LNCAP (cell line): ENCODE data around the gene ECI2.

Source experiments
- TF ChIP-seq, protein P1 (sequence below): fragments of 450-650 bp; IDR thresholded peaks from 2 replicates; pipeline ENCODE4 v1.5.1; 2017; ENCODE audit warnings: mild to moderate bottlenecking

ECI2 gene

DNA sequence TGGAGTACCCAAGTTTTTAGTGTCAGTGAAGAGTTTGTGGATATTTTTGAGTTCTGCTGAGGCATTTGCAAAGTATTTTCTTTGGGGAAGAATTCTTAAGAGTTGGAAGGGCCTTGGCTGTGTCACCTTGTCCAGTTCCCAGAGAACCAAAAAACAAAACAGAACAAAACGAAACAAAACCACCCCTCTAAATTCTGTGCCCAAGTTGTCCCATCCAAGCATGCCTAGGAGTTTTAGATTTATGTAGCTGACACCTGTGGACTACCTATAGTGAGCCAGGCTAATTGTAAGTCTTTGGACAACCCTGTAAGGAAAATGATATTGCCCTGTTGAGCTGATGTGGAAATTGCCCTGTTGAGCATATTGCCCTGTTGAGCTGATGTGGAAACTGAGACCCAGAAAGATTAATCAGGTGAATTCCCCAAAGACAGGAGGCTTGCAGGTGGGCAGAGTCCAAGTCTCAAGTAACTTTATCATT is 1.0 kb upstream of the ECI2 start:
- TF ChIP-seq, protein P1, sequence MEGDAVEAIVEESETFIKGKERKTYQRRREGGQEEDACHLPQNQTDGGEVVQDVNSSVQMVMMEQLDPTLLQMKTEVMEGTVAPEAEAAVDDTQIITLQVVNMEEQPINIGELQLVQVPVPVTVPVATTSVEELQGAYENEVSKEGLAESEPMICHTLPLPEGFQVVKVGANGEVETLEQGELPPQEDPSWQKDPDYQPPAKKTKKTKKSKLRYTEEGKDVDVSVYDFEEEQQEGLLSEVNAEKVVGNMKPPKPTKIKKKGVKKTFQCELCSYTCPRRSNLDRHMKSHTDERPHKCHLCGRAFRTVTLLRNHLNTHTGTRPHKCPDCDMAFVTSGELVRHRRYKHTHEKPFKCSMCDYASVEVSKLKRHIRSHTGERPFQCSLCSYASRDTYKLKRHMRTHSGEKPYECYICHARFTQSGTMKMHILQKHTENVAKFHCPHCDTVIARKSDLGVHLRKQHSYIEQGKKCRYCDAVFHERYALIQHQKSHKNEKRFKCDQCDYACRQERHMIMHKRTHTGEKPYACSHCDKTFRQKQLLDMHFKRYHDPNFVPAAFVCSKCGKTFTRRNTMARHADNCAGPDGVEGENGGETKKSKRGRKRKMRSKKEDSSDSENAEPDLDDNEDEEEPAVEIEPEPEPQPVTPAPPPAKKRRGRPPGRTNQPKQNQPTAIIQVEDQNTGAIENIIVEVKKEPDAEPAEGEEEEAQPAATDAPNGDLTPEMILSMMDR, result no peak

DNA sequence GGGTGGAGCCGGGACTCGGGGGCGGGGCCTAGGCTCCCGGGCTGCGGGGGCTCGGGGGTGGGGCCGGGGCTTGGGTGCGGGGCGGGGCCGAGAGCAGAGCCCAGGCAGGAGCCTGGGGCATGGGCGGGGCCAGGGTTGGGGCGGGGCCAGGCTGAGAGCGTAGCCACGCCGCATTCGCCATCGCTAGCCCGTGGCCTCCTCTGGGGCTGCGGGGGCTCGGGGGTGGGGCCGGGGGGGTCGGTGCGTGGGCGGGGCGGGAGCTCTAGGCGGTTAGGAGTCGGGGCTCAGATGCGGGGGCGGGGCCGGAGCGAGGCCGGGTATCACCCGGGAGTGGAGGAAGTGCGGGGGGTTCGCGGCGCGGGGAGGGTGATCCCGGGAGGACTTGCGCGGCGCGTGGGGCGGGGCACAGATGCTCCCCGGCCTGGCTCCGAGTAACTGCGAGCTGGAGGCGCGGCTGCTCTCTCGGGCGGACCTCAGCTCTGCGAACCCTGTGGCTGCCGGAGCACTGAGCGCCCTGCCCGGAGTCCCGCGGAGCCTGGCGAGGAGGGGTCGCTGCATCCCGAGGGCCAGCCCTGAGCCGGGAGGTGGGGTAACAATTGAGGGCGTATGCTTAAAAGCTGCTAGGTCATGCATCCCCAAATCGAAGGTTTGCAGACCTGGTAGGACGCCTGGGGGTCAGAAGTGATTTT is 434 bp upstream of the ECI2 start:
- TF ChIP-seq, protein P1, result no peak

GRCh38 chr6:4133941-4134838 is 1.2 kb downstream of the ECI2 start:
- TF ChIP-seq, protein P1, result no peak

DNA sequence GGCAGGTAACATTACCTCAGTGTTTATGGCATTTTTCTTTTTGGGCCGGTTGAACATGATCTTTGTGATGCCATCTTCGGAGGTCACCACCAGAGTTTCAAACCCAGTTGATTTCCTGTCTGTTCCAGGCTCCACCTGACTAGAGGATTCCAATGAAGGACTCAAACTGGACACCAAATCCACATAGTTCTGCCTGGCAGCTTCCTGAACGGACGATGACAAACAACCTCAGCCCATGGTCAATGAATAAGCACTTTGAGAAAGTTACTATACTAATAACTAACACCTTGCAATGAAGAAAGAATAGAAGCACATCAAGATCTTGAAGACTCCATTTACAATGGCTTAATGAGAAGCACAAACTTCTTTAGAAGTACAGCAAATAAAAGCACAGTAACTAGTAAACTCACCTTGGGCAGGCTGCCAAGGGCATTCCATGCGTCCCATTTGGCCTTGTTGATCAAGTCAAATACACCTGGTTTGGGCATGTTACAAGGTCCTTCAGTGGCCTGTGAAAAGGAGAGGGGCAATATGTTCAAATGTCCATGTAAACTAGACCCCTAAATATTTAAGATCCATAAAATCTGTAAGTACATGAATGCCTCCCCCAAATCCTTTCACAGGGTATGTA is 4.9 kb downstream of the ECI2 start:
- TF ChIP-seq, protein P1, result no peak

DNA sequence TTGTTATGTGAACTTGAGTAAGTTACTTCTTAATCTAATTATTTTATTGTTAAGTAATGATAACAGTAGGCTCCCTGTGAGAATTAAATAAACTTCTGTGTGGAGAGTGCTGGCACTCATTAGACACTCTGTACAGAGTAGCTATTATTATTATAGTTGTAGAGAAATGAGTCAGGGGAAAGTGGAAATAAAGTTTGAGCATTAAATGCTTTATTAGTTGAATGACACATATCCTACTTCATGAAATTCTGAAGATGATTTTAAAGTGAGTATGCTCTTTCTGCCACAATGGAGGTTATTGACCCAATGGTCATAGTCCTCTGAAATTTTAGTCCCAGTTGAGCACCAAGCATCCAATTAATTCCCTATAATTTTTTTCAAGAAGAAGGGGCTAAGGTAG is 5.9 kb downstream of the ECI2 start:
- TF ChIP-seq, protein P1, result no peak

DNA sequence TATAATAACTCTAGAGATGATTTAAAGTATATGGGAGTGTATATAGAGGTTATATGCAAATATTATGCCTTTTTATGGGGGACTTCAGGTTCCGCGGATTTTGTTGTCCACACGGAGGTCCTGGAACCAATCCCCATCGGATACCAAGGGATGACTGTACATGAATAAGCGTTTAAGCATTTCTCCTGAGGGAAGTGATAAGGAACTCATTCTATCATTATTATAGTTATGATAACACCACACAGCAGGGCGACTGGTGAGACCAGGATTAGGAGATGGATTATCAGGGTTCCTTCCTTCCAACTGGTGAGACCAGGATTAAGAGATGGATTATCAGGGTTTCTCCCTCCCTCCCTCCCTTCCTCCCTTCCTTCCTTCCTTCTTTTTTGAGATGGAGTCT is 6.6 kb downstream of the ECI2 start:
- TF ChIP-seq, protein P1, result no peak

DNA sequence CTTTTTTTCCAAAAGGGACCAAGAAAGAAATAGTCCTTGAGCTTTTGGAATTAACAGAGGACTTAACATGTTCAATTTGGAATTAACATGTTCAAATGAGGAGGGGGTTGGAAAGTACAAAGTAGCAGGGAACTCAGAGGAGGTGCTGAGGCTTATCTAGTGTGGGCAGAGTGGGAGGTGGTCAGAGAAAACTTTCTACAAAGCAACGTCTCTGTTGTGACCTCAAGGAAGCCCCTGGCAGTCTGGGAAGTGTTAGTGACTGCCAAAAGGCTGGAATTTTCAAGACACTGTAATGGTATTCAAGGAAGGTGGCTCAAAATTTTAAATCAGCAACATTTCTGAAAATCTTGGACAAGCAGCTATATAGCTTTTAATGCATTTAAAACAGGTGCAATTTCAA is 7.3 kb downstream of the ECI2 start:
- TF ChIP-seq, protein P1, result no peak
